Measurements from ENCODE around the gene ADCYAP1R1.

The ADCYAP1R1 gene

DNA sequence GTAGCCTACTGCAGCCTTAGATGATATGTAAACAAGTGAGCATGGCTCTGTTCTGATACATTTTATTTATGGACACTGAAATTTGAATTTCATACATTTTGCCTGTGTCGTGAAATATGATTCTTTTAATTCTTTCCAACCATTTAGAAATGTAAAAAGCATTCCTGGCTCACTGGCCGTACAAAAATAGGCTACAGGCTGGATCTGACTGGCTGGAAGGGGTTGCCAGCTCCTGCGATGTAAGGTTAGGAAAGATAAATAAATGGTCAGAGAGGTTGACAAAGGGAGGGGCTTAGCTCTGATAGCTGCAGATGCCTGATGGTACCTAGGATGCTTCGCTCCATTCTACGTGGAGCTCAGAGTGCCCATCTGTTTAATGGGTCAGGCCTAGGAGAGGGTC lies 3.4 kb downstream of the ADCYAP1R1 start:
- Histone ChIP-seq H2AFZ (ENCODE audit: low read depth, low read length) (no peak overlapping the region), H3K9me3 (ENCODE audit: insufficient read depth, low read length, severe bottlenecking) (no peaks in the 10 kb centered on the region), H4K20me1 (ENCODE audit: insufficient read depth, low read length) (no peaks in the 10 kb centered on the region; the same call in 1 of the 2 replicates), H3K4me2 (ENCODE audit: insufficient read depth, low read length) (no peak overlapping the region), H3K4me3 (ENCODE audit: low read depth in 1 of 2, low read length in 2 of 2) (no peak overlapping the region), H3K9ac (ENCODE audit: low read depth, low read length) (no peak overlapping the region), H3K27ac (ENCODE audit: low read length) (no peak overlapping the region), H3K79me2 (ENCODE audit: insufficient read depth, low read length) (no peaks in the 10 kb centered on the region), H3K4me1 (ENCODE audit: insufficient read depth, low read length) (no peaks in the 10 kb centered on the region), H3K27me3 (ENCODE audit: insufficient read depth, low read length, poor library complexity) (peaks cover 5% of the 10 kb centered on the region), H3K36me3 (ENCODE audit: insufficient read depth, low read length) (no peaks in the 10 kb centered on the region)
- no peak for DNase-seq
- TF ChIP-seq, protein P1, sequence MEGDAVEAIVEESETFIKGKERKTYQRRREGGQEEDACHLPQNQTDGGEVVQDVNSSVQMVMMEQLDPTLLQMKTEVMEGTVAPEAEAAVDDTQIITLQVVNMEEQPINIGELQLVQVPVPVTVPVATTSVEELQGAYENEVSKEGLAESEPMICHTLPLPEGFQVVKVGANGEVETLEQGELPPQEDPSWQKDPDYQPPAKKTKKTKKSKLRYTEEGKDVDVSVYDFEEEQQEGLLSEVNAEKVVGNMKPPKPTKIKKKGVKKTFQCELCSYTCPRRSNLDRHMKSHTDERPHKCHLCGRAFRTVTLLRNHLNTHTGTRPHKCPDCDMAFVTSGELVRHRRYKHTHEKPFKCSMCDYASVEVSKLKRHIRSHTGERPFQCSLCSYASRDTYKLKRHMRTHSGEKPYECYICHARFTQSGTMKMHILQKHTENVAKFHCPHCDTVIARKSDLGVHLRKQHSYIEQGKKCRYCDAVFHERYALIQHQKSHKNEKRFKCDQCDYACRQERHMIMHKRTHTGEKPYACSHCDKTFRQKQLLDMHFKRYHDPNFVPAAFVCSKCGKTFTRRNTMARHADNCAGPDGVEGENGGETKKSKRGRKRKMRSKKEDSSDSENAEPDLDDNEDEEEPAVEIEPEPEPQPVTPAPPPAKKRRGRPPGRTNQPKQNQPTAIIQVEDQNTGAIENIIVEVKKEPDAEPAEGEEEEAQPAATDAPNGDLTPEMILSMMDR (IDR thresholded peaks at IDR 0.05; ENCODE audit: borderline replicate concordance, extremely low read depth, low read length, poor library complexity, severe bottlenecking): no peak
- TF ChIP-seq EZH2 (IDR thresholded peaks at IDR 0.05; ENCODE audit: borderline replicate concordance, low read depth, low read length, severe bottlenecking): no peak
- ATAC-seq (ENCODE audit: insufficient read depth, low read depth): no peak

DNA sequence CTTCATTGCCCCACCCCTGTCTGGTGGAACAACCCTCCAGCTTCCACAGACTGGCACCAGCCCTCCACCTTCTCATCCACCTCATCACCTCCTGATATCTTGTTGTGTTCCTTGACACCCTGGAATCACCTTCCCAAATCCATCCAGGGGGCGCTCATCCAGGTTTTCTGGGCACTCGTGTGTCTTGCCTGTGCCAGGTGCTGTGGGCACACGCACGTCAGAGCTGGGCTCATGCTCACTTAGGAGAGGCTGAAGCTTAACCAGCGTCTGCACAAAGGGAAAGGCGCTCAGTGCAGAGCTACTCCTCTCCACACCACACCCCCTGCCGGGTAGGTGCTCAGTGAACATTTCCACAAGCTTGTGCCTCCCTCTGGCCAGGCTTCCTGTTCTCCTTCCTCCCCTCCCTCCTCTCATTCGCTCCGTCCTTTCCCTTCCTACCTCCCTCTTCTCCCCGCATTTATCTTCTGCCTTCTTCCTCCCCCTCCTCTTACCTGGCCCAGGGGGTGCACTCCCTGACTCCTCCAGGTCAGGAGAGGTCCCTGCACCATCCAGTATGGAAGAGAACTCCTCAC lies 4.8 kb downstream of the ADCYAP1R1 start:
- Histone ChIP-seq H3K27ac (ENCODE audit: low read length) (no peak overlapping the region), H3K4me3 (ENCODE audit: low read depth in 1 of 2, low read length in 2 of 2) (no peak overlapping the region), H3K36me3 (ENCODE audit: insufficient read depth, low read length) (no peaks in the 10 kb centered on the region), H3K79me2 (ENCODE audit: insufficient read depth, low read length) (no peaks in the 10 kb centered on the region), H3K27me3 (ENCODE audit: insufficient read depth, low read length, poor library complexity) (peaks cover 5% of the 10 kb centered on the region), H3K4me1 (ENCODE audit: insufficient read depth, low read length) (no peaks in the 10 kb centered on the region), H3K4me2 (ENCODE audit: insufficient read depth, low read length) (no peak overlapping the region), H2AFZ (ENCODE audit: low read depth, low read length) (no peak overlapping the region), H3K9me3 (ENCODE audit: insufficient read depth, low read length, severe bottlenecking) (no peaks in the 10 kb centered on the region), H4K20me1 (ENCODE audit: insufficient read depth, low read length) (no peaks in the 10 kb centered on the region; the same call in 1 of the 2 replicates), H3K9ac (ENCODE audit: low read depth, low read length) (no peak overlapping the region)
- DNase-seq (no peak), ATAC-seq (ENCODE audit: insufficient read depth, low read depth) (no peak)
- TF ChIP-seq, protein P1 (IDR thresholded peaks at IDR 0.05; ENCODE audit: borderline replicate concordance, extremely low read depth, low read length, poor library complexity, severe bottlenecking): peak; percentile 7
- TF ChIP-seq EZH2 (IDR thresholded peaks at IDR 0.05; ENCODE audit: borderline replicate concordance, low read depth, low read length, severe bottlenecking): no peak

DNA sequence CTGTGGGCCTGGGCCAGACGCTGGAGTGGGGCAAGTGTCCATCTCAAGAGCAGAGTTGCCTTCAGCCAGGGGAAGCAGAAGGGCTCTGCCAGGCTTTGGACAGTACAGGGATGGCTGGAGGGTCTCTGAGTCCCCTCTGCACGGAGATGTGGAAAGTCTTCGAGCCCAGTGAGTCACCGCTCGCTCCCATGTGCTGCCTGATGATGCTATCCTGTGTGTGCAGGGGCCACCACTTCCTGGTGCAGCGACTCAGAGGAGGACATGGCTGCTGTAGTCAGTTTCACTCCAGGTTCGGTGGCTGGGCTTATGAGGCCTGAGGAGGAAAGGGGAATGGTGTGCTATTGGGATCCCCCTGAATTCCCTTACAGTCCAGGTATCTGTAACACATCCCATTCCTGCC lies 6.0 kb downstream of the ADCYAP1R1 start:
- H3K27ac ChIP-seq (ENCODE audit: low read length): no peak overlapping the region
- peak; percentile 54; the same call in 2 of the 3 replicates for ATAC-seq (ENCODE audit: insufficient read depth, low read depth)
- no peak overlapping the region for H2AFZ ChIP-seq (ENCODE audit: low read depth, low read length)
- no peak overlapping the region for H3K9ac ChIP-seq (ENCODE audit: low read depth, low read length)
- H3K4me3 ChIP-seq (ENCODE audit: low read depth in 1 of 2, low read length in 2 of 2): no peak overlapping the region
- H3K79me2 ChIP-seq (ENCODE audit: insufficient read depth, low read length): no peaks in the 10 kb centered on the region
- no peaks in the 10 kb centered on the region for H3K36me3 ChIP-seq (ENCODE audit: insufficient read depth, low read length)
- H3K4me2 ChIP-seq (ENCODE audit: insufficient read depth, low read length): no peak overlapping the region
- DNase-seq: no peak
- TF ChIP-seq EZH2 (IDR thresholded peaks at IDR 0.05; ENCODE audit: borderline replicate concordance, low read depth, low read length, severe bottlenecking): no peak
- TF ChIP-seq, protein P1 (IDR thresholded peaks at IDR 0.05; ENCODE audit: borderline replicate concordance, extremely low read depth, low read length, poor library complexity, severe bottlenecking): no peak
- H3K27me3 ChIP-seq (ENCODE audit: insufficient read depth, low read length, poor library complexity): peaks cover 5% of the 10 kb centered on the region
- H3K4me1 ChIP-seq (ENCODE audit: insufficient read depth, low read length): no peaks in the 10 kb centered on the region
- no peaks in the 10 kb centered on the region; the same call in 1 of the 2 replicates for H4K20me1 ChIP-seq (ENCODE audit: insufficient read depth, low read length)
- H3K9me3 ChIP-seq (ENCODE audit: insufficient read depth, low read length, severe bottlenecking): no peaks in the 10 kb centered on the region
